Pancreas (tissue), 10 donors: Measurements from ENCODE around the gene USP17L19. TPM values are rescaled to one million over a fixed set of nuclear protein-coding genes. Genes with fewer than 3 reads are reported as not detected.
"Not testable (repeated sequence)": the region's sequence is repeated elsewhere in the genome, so short reads cannot be mapped to it uniquely, and the experiment has no call there.

Source experiments
- ATAC-seq, 4 donors: fragments of 200-7000 bp; cut with Tn5 transposase; one replicate each; pipeline versions ENCODE4 v1.8.0 to v1.9.1; 2020; ENCODE audit warnings: mild to moderate bottlenecking in 4 of 4, moderate library complexity in 4 of 4
- DNase-seq, 6 donors: peaks; one replicate each; pipeline ENCODE4 v3.0.0-alpha.2; 2020
- FAIRE-seq: peaks from 2 replicates; lab custom pipeline; 2012; peaks lifted over from hg19 to GRCh38; lab: Jason Lieb, UNC
- H3K27ac ChIP-seq, 4 donors: fragments of 200-600 bp; sonication (generic); 1 replicate in 3 of 4; 2 replicates in 1 of 4; pipeline versions ENCODE4 v1.5.0 to v1.8.0; 2020
- H3K27me3 ChIP-seq, 4 donors: fragments of 200-600 bp; one replicate each; pipeline ENCODE4 v1.8.0; 2021
- H3K36me3 ChIP-seq, 3 donors: fragments of 200-600 bp; sonication (generic) in 1 of 3; one replicate each; pipeline versions ENCODE4 v1.5.0 to v1.8.0; 2020 to 2021
- H3K4me1 ChIP-seq, 3 donors: fragments of 200-600 bp; one replicate each; pipeline ENCODE4 v1.8.0; 2021
- H3K4me3 ChIP-seq, 4 donors: fragments of 200-600 bp; sonication (generic) in 2 of 4; one replicate each; pipeline versions ENCODE4 v1.5.0 to v1.8.0; 2020 to 2021
- H3K9me3 ChIP-seq, 4 donors: fragments of 200-600 bp; one replicate each; pipeline ENCODE4 v1.8.0; 2021
- WGBS, 2 donors: extraction: QIAGEN DNeasy Blood & Tissue Kit; methylation state at CpG; one replicate each; pipeline ENCODE4 v1.1.7; 2013; 5-methylcytosine and 5-hydroxymethylcytosine counted together
- intact Hi-C, 3 donors: fragments of 100-400 bp; cut with DNase I; formaldehyde crosslinking; loops; one replicate each; pipeline versions ENCODE4 v1.11.1 to v1.14.2; 2022
- polyA plus RNA-seq, 2 donors: library from polyadenylated mRNA; stranded (reverse); fragments of 200-250 nt; gene quantifications; one replicate each; pipeline ENCODE4 v1.2.3, GENCODE V29; 2013
- total RNA-seq, 6 donors: library from RNA; stranded (reverse); fragmentation: NEBNext Ultra II Directional in 4 of 6; extraction: Animal tissue kit (Norgen Biotek cat#: 25700) in 4 of 6; gene quantifications; one replicate each; pipeline versions ENCODE4 v1.2.1 to v1.2.4, GENCODE V29; 2021 to 2023
- donor health status: healthy with polysubstance abuse.
- donor health status: DM: no; HTN: no; CAD: no; lungs with moderate emphysema.
- donor health status: DM: no; HTN: no; CAD: no.
- donor health status: control.
- donor health status: control.
- donor health status: Bipolar disorder and iron deficiency.
- donor health status: DM: yes; HTN: yes; CAD: no.
- donor health status: DM: no; HTN: no; CAD: no.
- donor health status: DM: no; HTN: no; CAD: no.
- donor health status: DM: yes; HTN: yes; CAD: no.

USP17L19 gene
- total and polyA plus RNA-seq, 8 donors: not detected

DNA sequence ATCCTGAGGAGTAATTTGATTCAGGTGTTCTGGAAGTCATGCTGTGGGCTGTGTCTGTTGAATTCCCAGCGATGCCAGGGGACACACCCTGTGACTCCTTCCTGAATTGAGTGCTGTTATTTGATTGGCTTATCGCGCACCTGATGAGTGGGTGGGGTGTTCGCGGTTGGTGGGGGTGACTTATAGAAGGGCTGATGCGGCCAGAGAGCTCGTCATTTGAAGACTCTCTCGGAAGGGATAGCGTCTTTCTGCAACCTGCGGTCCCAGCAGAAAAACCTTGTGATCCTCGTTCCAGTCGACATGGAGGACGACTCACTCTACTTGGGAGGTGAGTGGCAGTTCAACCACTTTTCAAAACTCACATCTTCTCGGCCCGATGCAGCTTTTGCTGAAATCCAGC lies 4.6 kb downstream of the USP17L19 start, which contains the start of gene USP17L20:
Gene USP17L20, plus strand, starts transcription at position 301 of the 400 bp plus-strand sequence. Its CDS starts 0 bp downstream, at position 301.
- DNase-seq, H3K27me3 ChIP-seq, ATAC-seq, intact Hi-C loops, H3K36me3 ChIP-seq, H3K4me1 ChIP-seq, FAIRE-seq, H3K27ac ChIP-seq, H3K9me3 ChIP-seq, H3K4me3 ChIP-seq: not testable (repeated sequence)
- WGBS, 2 donors: no CpG with 5 or more reads among the region's 15 CpGs

DNA sequence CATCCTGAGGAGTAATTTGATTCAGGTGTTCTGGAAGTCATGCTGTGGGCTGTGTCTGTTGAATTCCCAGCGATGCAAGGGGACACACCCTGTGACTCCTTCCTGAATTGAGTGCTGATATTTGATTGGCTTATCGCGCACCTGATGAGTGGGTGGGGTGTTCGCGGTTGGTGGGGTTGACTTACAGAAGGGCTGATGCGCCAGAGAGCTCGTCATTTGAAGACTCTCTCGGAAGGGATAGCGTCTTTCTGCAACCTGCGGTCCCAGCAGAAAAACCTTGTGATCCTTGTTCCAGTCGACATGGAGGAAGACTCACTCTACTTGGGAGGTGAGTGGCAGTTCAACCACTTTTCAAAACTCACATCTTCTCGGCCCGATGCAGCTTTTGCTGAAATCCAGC lies 9.4 kb downstream of the USP17L19 start, which contains the start of gene USP17L21:
Gene USP17L21, plus strand, starts transcription at position 301 of the 400 bp plus-strand sequence. Its CDS starts 0 bp downstream, at position 301.
- FAIRE-seq, H3K9me3 ChIP-seq, H3K36me3 ChIP-seq, H3K4me3 ChIP-seq, ATAC-seq, H3K27ac ChIP-seq, H3K4me1 ChIP-seq, DNase-seq, intact Hi-C loops, H3K27me3 ChIP-seq: not testable (repeated sequence)
- WGBS, 2 donors: no CpG with 5 or more reads among the region's 13 CpGs

DNA sequence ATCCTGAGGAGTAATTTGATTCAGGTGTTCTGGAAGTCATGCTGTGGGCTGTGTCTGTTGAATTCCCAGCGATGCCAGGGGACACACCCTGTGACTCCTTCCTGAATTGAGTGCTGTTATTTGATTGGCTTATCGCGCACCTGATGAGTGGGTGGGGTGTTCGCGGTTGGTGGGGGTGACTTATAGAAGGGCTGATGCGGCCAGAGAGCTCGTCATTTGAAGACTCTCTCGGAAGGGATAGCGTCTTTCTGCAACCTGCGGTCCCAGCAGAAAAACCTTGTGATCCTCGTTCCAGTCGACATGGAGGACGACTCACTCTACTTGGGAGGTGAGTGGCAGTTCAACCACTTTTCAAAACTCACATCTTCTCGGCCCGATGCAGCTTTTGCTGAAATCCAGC lies 14.1 kb downstream of the USP17L19 start, which contains the start of gene USP17L22:
Gene USP17L22, plus strand, starts transcription at position 301 of the 400 bp plus-strand sequence. Its CDS starts 0 bp downstream, at position 301.
- FAIRE-seq, H3K4me1 ChIP-seq, ATAC-seq, H3K27me3 ChIP-seq, H3K9me3 ChIP-seq, H3K4me3 ChIP-seq, DNase-seq, H3K27ac ChIP-seq, intact Hi-C loops, H3K36me3 ChIP-seq: not testable (repeated sequence)
- WGBS, 2 donors: no CpG with 5 or more reads among the region's 15 CpGs

DNA sequence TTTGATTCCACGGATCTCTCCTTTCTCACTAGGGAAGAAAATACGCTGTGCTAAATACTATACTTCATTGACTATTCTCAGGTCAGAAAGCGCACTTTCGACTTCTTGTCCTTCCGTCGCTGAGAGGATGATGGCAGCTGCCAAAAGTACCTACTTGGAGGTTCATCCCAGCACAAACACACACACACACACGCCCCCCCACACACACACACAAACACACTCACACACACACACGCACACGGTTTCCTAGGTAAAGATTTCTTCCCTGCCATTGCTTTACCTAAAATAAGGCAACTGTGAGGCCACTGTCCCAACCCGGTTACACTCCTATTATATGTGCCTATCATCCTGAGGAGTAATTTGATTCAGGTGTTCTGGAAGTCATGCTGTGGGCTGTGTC lies 18.5 kb downstream of the USP17L19 start:
- peak; percentile 2 to 87 (median 31) for DNase-seq
- H3K4me1 ChIP-seq, H3K4me3 ChIP-seq, H3K9me3 ChIP-seq, intact Hi-C loops, H3K27me3 ChIP-seq, H3K27ac ChIP-seq, H3K36me3 ChIP-seq, ATAC-seq, FAIRE-seq: not testable (repeated sequence)
- WGBS, 2 donors: 66 to 77% methylated on average over 5 of the region's 10 CpGs

Other genes starting within 250 kb of the USP17L19 start
- gene FAM90A26, start 83.0 kb upstream of the USP17L19 start, total RNA-seq: not detected
- gene FAM90A26, start 83.0 kb upstream of the USP17L19 start, polyA plus RNA-seq: not detected
- not detected for gene USP17L10, start 42.7 kb upstream of the USP17L19 start, total RNA-seq
- not detected for gene USP17L10, start 42.7 kb upstream of the USP17L19 start, polyA plus RNA-seq
- under 1 TPM in 1 of 6 donors, not detected in 5; 0.09 TPM for gene USP17L11, start 38.0 kb upstream of the USP17L19 start, total RNA-seq
- not detected for gene USP17L11, start 38.0 kb upstream of the USP17L19 start, polyA plus RNA-seq
- gene USP17L12, start 33.2 kb upstream of the USP17L19 start, total RNA-seq: not detected
- gene USP17L12, start 33.2 kb upstream of the USP17L19 start, polyA plus RNA-seq: not detected
- not detected for gene USP17L13, start 28.5 kb upstream of the USP17L19 start, total RNA-seq
- not detected for gene USP17L13, start 28.5 kb upstream of the USP17L19 start, polyA plus RNA-seq
- not detected for gene USP17L15, start 19.0 kb upstream of the USP17L19 start, total RNA-seq
- under 1 TPM in 1 of 2 donors, not detected in 1; 0.07 TPM for gene USP17L15, start 19.0 kb upstream of the USP17L19 start, polyA plus RNA-seq
- not detected for gene USP17L17, start 9.5 kb upstream of the USP17L19 start, total RNA-seq
- gene USP17L17, start 9.5 kb upstream of the USP17L19 start, polyA plus RNA-seq: not detected
- gene USP17L18, start 4.7 kb upstream of the USP17L19 start, total RNA-seq: not detected
- not detected for gene USP17L18, start 4.7 kb upstream of the USP17L19 start, polyA plus RNA-seq
- not detected for gene USP17L20, start 4.7 kb downstream of the USP17L19 start, total RNA-seq
- not detected for gene USP17L20, start 4.7 kb downstream of the USP17L19 start, polyA plus RNA-seq
- gene USP17L21, start 9.5 kb downstream of the USP17L19 start, total RNA-seq: not detected
- gene USP17L21, start 9.5 kb downstream of the USP17L19 start, polyA plus RNA-seq: not detected
- gene USP17L22, start 14.2 kb downstream of the USP17L19 start, total RNA-seq: not detected
- not detected for gene USP17L22, start 14.2 kb downstream of the USP17L19 start, polyA plus RNA-seq
- gene USP17L24, start 71.8 kb downstream of the USP17L19 start, total RNA-seq: not detected
- gene USP17L24, start 71.8 kb downstream of the USP17L19 start, polyA plus RNA-seq: not detected
- not detected for gene USP17L25, start 76.5 kb downstream of the USP17L19 start, total RNA-seq
- not detected for gene USP17L25, start 76.5 kb downstream of the USP17L19 start, polyA plus RNA-seq
- not detected for gene USP17L26, start 81.3 kb downstream of the USP17L19 start, total RNA-seq
- gene USP17L26, start 81.3 kb downstream of the USP17L19 start, polyA plus RNA-seq: not detected
- not detected for gene USP17L5, start 86.0 kb downstream of the USP17L19 start, total RNA-seq
- not detected for gene USP17L5, start 86.0 kb downstream of the USP17L19 start, polyA plus RNA-seq
- not detected for gene USP17L27, start 90.8 kb downstream of the USP17L19 start, total RNA-seq
- gene USP17L27, start 90.8 kb downstream of the USP17L19 start, polyA plus RNA-seq: not detected
- gene USP17L28, start 95.5 kb downstream of the USP17L19 start, total RNA-seq: not detected
- gene USP17L28, start 95.5 kb downstream of the USP17L19 start, polyA plus RNA-seq: not detected
- not detected for gene USP17L29, start 100.3 kb downstream of the USP17L19 start, total RNA-seq
- not detected for gene USP17L29, start 100.3 kb downstream of the USP17L19 start, polyA plus RNA-seq
- not detected for gene USP17L30, start 109.8 kb downstream of the USP17L19 start, total RNA-seq
- not detected for gene USP17L30, start 109.8 kb downstream of the USP17L19 start, polyA plus RNA-seq
- not detected for gene DEFB131A, start 191.0 kb downstream of the USP17L19 start, total RNA-seq
- not detected for gene DEFB131A, start 191.0 kb downstream of the USP17L19 start, polyA plus RNA-seq